Motor neuron (in vitro differentiated cells): ENCODE results near the gene NLRP2B. TPM values are rescaled to one million over a fixed set of nuclear protein-coding genes. Genes with fewer than 3 reads are reported as not detected.
"Not testable (repeated sequence)": the region's sequence is repeated elsewhere in the genome, so short reads cannot be mapped to it uniquely, and the experiment has no call there.

Experiments used
- ATAC-seq, 8 experiments: fragments of 200-7000 bp; cut with Tn5 transposase; replicated peaks in 6 of 8; 2 replicates each; pipeline ENCODE4 v1.8.0; 2021; ENCODE audit warnings: mild to moderate bottlenecking in 8 of 8, moderate library complexity in 8 of 8
- H3K27ac ChIP-seq, 2 donors: fragments of 250-450 bp; sonication (Bioruptor Pico); 2 replicates each; pipeline ENCODE4 v1.9.0; 2021; ENCODE audit warnings: antibody characterized with exemption in 2 of 2, mild to moderate bottlenecking in 2 of 2, moderate library complexity in 1 of 2
- H3K4me1 ChIP-seq, 2 donors: fragments of 250-450 bp; sonication (Bioruptor Pico); replicated peaks in 1 of 2; 2 replicates each; pipeline ENCODE4 v1.6.1; 2021; ENCODE audit warnings: antibody characterized with exemption in 2 of 2, mild to moderate bottlenecking in 2 of 2, moderate library complexity in 1 of 2
- H3K4me3 ChIP-seq, 5 donors: fragments of 250-450 bp; sonication (Bioruptor Pico); 2 replicates each; pipeline ENCODE4 v1.9.0; 2021; ENCODE audit warnings: antibody characterized with exemption in 5 of 5, mild to moderate bottlenecking in 5 of 5, moderate library complexity in 4 of 5
- WGBS, 10 experiments: fragments of 450-650 bp; shearing (Covaris generic); methylation state at CpG; one replicate each; pipeline ENCODE4 v1.0.0; 2022; 5-methylcytosine and 5-hydroxymethylcytosine counted together
- in situ Hi-C, 9 experiments: fragments of 400-800 bp; cut with MboI; loops; one replicate each; pipeline ENCODE4 v1.15.0; 2021; ENCODE audit warnings: low sequenced_read_pairs in 9 of 9, low pct_unique_long_range_greater_than_20kb in 2 of 9; ENCODE audit not compliant: unreplicated experiment in 9 of 9
- total RNA-seq, 8 experiments: library from RNA; unstranded; fragments of 300-600 nt; gene quantifications; 2 replicates each; pipeline versions ENCODE4 v1.2.3 to v1.2.4, GENCODE V29; 2022

Gene NLRP2B
- total RNA-seq, 8 experiments from 2014 or later = 0.05 to 0.35 (median 0.15) TPM; not detected in 3

DNA sequence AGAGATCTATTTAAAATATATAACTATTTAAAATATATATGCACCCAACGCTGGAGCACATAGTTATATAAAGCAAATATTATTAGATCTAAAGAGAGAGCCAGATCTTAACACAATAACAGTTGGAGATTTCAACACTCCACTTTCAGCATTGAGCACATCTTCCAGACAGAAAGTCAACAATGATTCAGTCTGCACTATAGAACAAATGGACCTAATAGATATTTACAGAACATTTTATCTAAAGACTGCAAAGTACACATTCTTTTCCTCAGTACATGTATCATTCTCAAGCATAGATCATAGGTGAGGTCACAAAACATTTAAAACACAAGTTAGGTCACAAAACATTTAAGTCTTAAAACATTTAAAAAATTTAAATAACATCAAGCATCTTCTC lies 36.4 kb downstream of the NLRP2B start:
- in situ Hi-C loops = no loop called here
- 13 to 83% (median 44%) methylated on average over 1 of the region's 1 CpG; no CpG with 5 or more reads in 6 of the 10 experiments for WGBS, 10 experiments
- Histone ChIP-seq H3K4me1 (no peaks in the 10 kb centered on the region), H3K4me3 (no peak overlapping the region), H3K27ac (no peak overlapping the region)
- ATAC-seq = no peak

DNA sequence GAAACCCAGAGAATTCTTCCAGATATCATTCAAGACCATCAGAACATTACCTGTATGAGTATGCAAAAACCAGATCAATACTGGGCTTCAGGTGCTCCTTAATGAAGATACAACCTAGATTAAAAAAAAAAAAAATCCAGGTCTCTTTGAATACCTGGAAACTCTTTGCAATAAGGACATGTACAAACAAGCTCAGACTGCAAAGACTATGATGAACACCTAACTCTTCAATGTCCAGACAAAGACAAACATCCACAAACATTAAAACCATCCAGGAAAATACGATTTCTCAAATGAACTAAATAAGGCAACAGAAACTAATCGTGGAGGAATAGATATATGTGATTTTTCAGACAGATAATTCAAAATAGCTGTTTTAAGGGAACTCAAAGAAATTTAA lies 38.7 kb downstream of the NLRP2B start:
- Histone ChIP-seq H3K4me3 (no peak overlapping the region), H3K4me1 (no peaks in the 10 kb centered on the region), H3K27ac (no peak overlapping the region)
- 0 to 80% (median 25%) methylated on average over 1 to 2 of the region's 2 CpGs; no CpG with 5 or more reads in 2 of the 10 experiments for WGBS, 10 experiments
- in situ Hi-C loops = no loop called here
- no peak for ATAC-seq

DNA sequence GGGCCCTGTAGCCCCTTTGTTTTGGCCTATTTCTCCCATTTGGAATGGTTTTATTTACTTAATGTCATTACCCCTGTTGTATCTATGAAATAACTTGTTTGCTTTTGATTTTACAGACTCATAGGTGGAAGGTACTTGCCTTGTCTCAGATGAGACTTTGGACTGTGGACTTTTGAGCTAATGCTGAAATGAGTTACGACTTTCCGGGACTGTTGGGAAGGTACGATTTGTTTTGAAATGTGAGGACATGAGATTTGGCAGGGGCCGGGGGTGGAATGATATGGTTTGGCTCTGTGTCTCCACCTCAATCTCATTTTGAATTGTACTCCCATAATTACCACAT lies 39.4 kb downstream of the NLRP2B start:
- no peak for ATAC-seq
- in situ Hi-C loops = no loop called here
- Histone ChIP-seq H3K4me3 (no peak overlapping the region), H3K27ac (no peak overlapping the region), H3K4me1 (no peaks in the 10 kb centered on the region)
- 73 to 85% methylated on average over 3 to 4 of the region's 4 CpGs; no CpG with 5 or more reads in 8 of the 10 experiments for WGBS, 10 experiments

DNA sequence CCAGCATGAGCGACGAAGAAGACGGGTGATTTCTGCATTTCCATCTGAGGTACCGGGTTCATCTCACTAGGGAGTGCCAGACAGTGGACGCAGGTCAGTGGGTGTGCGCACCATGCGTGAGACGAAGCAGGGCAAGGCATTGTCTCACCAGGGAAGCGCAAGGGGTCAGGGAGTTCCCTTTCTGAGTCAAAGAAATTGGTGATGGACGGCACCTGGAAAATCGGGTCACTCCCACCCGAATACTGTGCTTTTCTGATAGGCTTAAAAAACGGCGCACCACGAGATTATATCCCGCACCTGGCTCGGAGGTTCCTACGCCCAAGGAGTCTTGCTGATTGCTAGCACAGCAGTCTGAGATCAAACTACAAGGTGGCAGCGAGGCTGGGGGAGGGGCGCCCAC lies 50.6 kb downstream of the NLRP2B start:
- H3K27ac ChIP-seq, in situ Hi-C loops, H3K4me3 ChIP-seq, H3K4me1 ChIP-seq, ATAC-seq: not testable (repeated sequence)
- 68 to 100% methylated on average over 3 to 6 of the region's 20 CpGs; no CpG with 5 or more reads in 8 of the 10 experiments for WGBS, 10 experiments

Other genes with a start within 250 kb of the NLRP2B start
- 1 to 10 TPM; 5.4 to 9.6 (median 7.3) TPM for gene ZXDB, start 88.2 kb downstream of the NLRP2B start, total RNA-seq
- 1 to 10 TPM in 6 of 8 experiments, under 1 TPM in 1, not detected in 1; 0.78 to 6.7 (median 2.6) TPM for gene ZXDA, start 230.2 kb upstream of the NLRP2B start, total RNA-seq